ENCODE measurements around the gene MICALL1.

DNA sequence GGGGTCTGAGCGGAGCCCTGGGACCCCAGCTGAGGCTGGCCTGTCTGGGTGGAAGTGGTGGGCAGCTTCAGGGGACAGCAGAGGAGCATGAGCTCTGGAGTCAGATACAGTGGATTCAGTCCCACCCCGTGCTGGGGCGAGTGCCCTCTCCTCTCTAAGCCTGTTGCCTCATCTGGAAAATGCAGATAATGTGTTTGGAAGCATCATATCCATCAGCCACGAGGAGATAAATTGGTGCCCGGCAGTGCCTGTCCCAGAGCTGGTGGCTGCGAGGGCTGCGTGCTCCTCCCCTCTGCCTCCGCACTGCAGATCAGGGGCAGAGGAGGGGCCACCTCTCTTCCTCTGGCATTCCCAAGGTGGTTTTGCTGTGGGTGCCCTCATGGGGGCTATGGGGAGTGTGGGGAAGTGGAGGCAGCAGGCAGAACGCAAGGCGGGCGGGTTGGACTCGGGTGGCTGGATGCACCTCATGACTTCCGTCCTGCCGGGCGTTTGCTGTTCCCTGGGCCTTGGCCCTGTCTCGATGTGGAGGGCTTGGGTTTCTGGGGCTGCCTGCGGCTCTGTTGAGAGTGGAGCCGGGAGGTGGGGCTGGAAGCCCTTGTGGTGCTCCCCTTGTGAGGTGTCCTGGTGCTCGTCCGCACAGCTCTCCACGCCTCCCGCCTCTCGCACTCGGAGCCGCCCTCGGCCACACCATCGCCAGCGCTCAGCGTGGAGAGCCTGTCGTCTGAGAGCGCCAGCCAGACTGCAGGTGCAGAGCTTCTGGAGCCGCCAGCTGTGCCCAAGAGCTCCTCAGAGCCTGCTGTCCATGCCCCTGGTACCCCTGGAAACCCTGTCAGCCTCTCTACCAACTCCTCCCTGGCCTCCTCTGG is 20.9 kb downstream of the MICALL1 start:
- TF ChIP-seq POLR2A (IDR thresholded peaks at IDR 0.05; ENCODE audit: low read depth, low read length) (no peak), POLR2AphosphoS5 (IDR thresholded peaks at IDR 0.05; ENCODE audit: low read depth, low read length) (no peak), TAF1 (IDR thresholded peaks at IDR 0.05; ENCODE audit: low read depth, low read length) (no peak), SPI1 (IDR thresholded peaks at IDR 0.05; ENCODE audit: low read depth, low read length) (no peak)
